HCT116 (cell line): ENCODE measurements around the gene AP3D1. TPM values are rescaled to one million over a fixed set of nuclear protein-coding genes. Genes with fewer than 3 reads are reported as not detected.

Experiments used
- ATAC-seq: fragments of 200-7000 bp; cut with Tn5 transposase; 2 replicates; pipeline ENCODE4 v1.9.1; 2020; ENCODE audit warnings: mild to moderate bottlenecking, moderate library complexity
- BruUV-seq: library from RNA; stranded (reverse); fragments of 400-500 nt; replicated peaks from 2 replicates; lab custom pipeline; 2021; lab: Mats Ljungman, UMichigan
- CTCF ChIA-PET: fragments of 300-600 bp; sonication (Branson Sonifier 250); formaldehyde crosslinking; loops from one replicate; lab custom pipeline; 2021; ENCODE audit warnings: antibody characterized with exemption; lab: Charles Lee
- POLR2A ChIA-PET: fragments of 300-600, 350-600 bp; sonication (Branson Sonifier 250); formaldehyde crosslinking; loops from one replicate; lab custom pipeline; 2021; ENCODE audit warnings: antibody characterized with exemption; lab: Charles Lee
- RAD21 ChIA-PET, 2 experiments: fragments of 300-600 bp; sonication (Branson Sonifier 250); formaldehyde crosslinking; loops; one replicate each; lab custom pipeline; 2023; ENCODE audit warnings: low total read pairs in 2 of 2; ENCODE audit not compliant: uncharacterized antibody in 2 of 2, unreplicated experiment in 2 of 2, low non-redundant PET in 1 of 2; lab: Charles Lee
- DNase-seq: peaks from one replicate; pipeline ENCODE4 v3.0.0-alpha.2; 2010; ENCODE audit warnings: low read depth, low spot score
- H2AFZ ChIP-seq: fragments of 200-600 bp; shearing (Covaris generic), sonication (generic); 2 replicates; pipeline ENCODE4 v1.6.1; 2017; ENCODE audit warnings: low read depth, mixed run types, mixed read lengths, antibody characterized with exemption, low read length; ENCODE audit not compliant: poor library complexity, severe bottlenecking
- H3K27ac ChIP-seq: 2 replicates; pipeline ENCODE4 v1.5.1; 2012; ENCODE audit warnings: low read depth, low read length
- H3K27me3 ChIP-seq: fragments of 200-600 bp; sonication (generic); 2 replicates; pipeline ENCODE4 v1.6.1; 2016; ENCODE audit warnings: mixed run types, low read length, mixed read lengths; ENCODE audit not compliant: insufficient read depth
- H3K36me3 ChIP-seq, 2 experiments: fragments of 200-500 bp in 1 of 2; fragments of 200-600 bp in 1 of 2; sonication (Bioruptor generic) in 1 of 2; sonication (generic) in 1 of 2; 2 replicates each; pipeline versions ENCODE4 v1.5.1 to v1.6.1; 2014 to 2016; ENCODE audit warnings: low read length in 2 of 2, inconsistent platforms in 1 of 2, mixed read lengths in 1 of 2, mixed run types in 1 of 2; ENCODE audit not compliant: insufficient read depth in 2 of 2, control insufficient read depth in 1 of 2
- H3K4me1 ChIP-seq, 2 experiments: fragments of 200-600 bp in 1 of 2; sonication (generic) in 1 of 2; 2 replicates each; pipeline versions ENCODE4 v1.5.1 to v1.6.1; 2012 to 2017; ENCODE audit warnings: low read length in 2 of 2, inconsistent platforms in 1 of 2, mild to moderate bottlenecking in 1 of 2, mixed read lengths in 1 of 2, mixed run types in 1 of 2, moderate library complexity in 1 of 2; ENCODE audit not compliant: insufficient read depth in 2 of 2, control insufficient read depth in 1 of 2
- H3K4me2 ChIP-seq: fragments of 200-600 bp; sonication (generic); 2 replicates; pipeline ENCODE4 v1.6.1; 2017; ENCODE audit warnings: mixed run types, low read length, mixed read lengths
- H3K4me3 ChIP-seq, 2 experiments: fragments of 200-600 bp in 1 of 2; sonication (generic) in 1 of 2; replicated peaks in 1 of 2; 2 replicates each; pipeline ENCODE4 v1.5.1; 2011 to 2016; ENCODE audit warnings: low read length in 2 of 2, control low read depth in 1 of 2, low read depth in 1 of 2, mild to moderate bottlenecking in 1 of 2, mixed read lengths in 1 of 2, mixed run types in 1 of 2
- H3K79me2 ChIP-seq: fragments of 200-600 bp; sonication (generic); 2 replicates; pipeline ENCODE4 v1.6.1; 2017; ENCODE audit warnings: mild to moderate bottlenecking, mixed run types, low read length, moderate library complexity, mixed read lengths; ENCODE audit not compliant: insufficient read depth
- H3K9ac ChIP-seq: fragments of 200-600 bp; sonication (generic); 2 replicates; pipeline ENCODE4 v1.6.1; 2016; ENCODE audit warnings: low read length, mixed read lengths
- H3K9me2 ChIP-seq: fragments of 200-600 bp; sonication (generic), shearing (Covaris generic); 2 replicates; pipeline ENCODE4 v1.6.1; 2017; ENCODE audit warnings: mixed run types, mild to moderate bottlenecking, moderate library complexity; ENCODE audit not compliant: insufficient read depth
- H3K9me3 ChIP-seq, 2 experiments: fragments of 200-500 bp in 1 of 2; fragments of 200-600 bp in 1 of 2; sonication (Bioruptor generic) in 1 of 2; sonication (generic) in 1 of 2; 2 replicates each; pipeline ENCODE4 v1.6.1; 2014 to 2017; ENCODE audit warnings: low read length in 2 of 2, mixed read lengths in 2 of 2, inconsistent platforms in 1 of 2, low read depth in 1 of 2, mild to moderate bottlenecking in 1 of 2, mixed run types in 1 of 2, moderate library complexity in 1 of 2; ENCODE audit not compliant: control insufficient read depth in 1 of 2, insufficient read depth in 1 of 2
- H4K20me1 ChIP-seq: fragments of 200-600 bp; sonication (generic), shearing (Covaris generic); 2 replicates; pipeline ENCODE4 v1.6.1; 2017; ENCODE audit warnings: mixed run types, mild to moderate bottlenecking, moderate library complexity; ENCODE audit not compliant: insufficient read depth
- CEBPB ChIP-seq: IDR thresholded peaks from 2 replicates; pipeline ENCODE4 v1.6.1; 2012; ENCODE audit warnings: low read depth
- EGR1 ChIP-seq: IDR thresholded peaks from 2 replicates; pipeline ENCODE4 v1.6.1; 2012; ENCODE audit warnings: low read depth
- ELF1 ChIP-seq: IDR thresholded peaks from 2 replicates; pipeline ENCODE4 v1.6.1; 2012; ENCODE audit warnings: low read depth, borderline replicate concordance
- EZH2 ChIP-seq: fragments of 200-600 bp; sonication (generic); IDR thresholded peaks from 2 replicates; pipeline ENCODE4 v1.6.1; 2017; ENCODE audit warnings: antibody characterized with exemption, mixed run types
- EZH2phosphoT487 ChIP-seq: fragments of 200-600 bp; IDR thresholded peaks from 2 replicates; pipeline ENCODE4 v1.6.1; 2018; ENCODE audit warnings: antibody characterized with exemption, borderline replicate concordance
- FOSL1 ChIP-seq: IDR thresholded peaks from 2 replicates; pipeline ENCODE4 v1.6.1; 2012; ENCODE audit warnings: low read depth
- POLR2A ChIP-seq: IDR thresholded peaks from 2 replicates; pipeline ENCODE4 v1.7.0; 2011; ENCODE audit warnings: borderline replicate concordance; ENCODE audit not compliant: insufficient read depth, insufficient read length; ENCODE audit errors: extremely low read depth
- RAD21 ChIP-seq: IDR thresholded peaks from 2 replicates; pipeline ENCODE4 v1.6.1; 2012; ENCODE audit warnings: low read depth, mild to moderate bottlenecking
- SIN3A ChIP-seq: IDR thresholded peaks from 2 replicates; pipeline ENCODE4 v1.6.1; 2012; ENCODE audit warnings: low read depth
- SP1 ChIP-seq: IDR thresholded peaks from 2 replicates; pipeline ENCODE4 v1.6.1; 2012; ENCODE audit warnings: low read depth
- ZBTB33 ChIP-seq: IDR thresholded peaks from 2 replicates; pipeline ENCODE4 v1.6.1; 2011; ENCODE audit warnings: mild to moderate bottlenecking, low read length, moderate library complexity; ENCODE audit not compliant: insufficient replicate concordance; ENCODE audit errors: extremely low read depth
- ZFX ChIP-seq: fragments of 450-650 bp; IDR thresholded peaks from 2 replicates; pipeline ENCODE4 v1.6.1; 2017
- ZNF274 ChIP-seq: fragments of 200-500 bp; sonication (Bioruptor generic); IDR thresholded peaks from 2 replicates; pipeline ENCODE4 v1.6.1; 2014; ENCODE audit warnings: mild to moderate bottlenecking, low read depth, low read length, inconsistent platforms
- intact Hi-C: fragments of 100-400 bp; cut with micrococcal nuclease; formaldehyde crosslinking; loops from 2 replicates; pipeline ENCODE4 v1.10.0; 2022
- total RNA-seq: library from RNA; stranded (reverse); gene quantifications from one replicate; pipeline ENCODE4 v1.2.1, GENCODE V29; 2021; ENCODE audit not compliant: unreplicated experiment
- TF ChIP-seq, protein P1 (sequence below): IDR thresholded peaks from 2 replicates; pipeline ENCODE4 v1.6.1; 2012
- TF ChIP-seq, protein P2 (sequence below), 3 experiments: fragments of 200-600 bp in 1 of 3; sonication (generic) in 1 of 3; IDR thresholded peaks in 2 of 3; conservative IDR thresholded peaks in 1 of 3; 2 replicates each; pipeline ENCODE4 v1.5.1; 2012 to 2017; ENCODE audit warnings: low read depth in 2 of 3, low read length in 2 of 3, antibody characterized with exemption in 1 of 3, borderline replicate concordance in 1 of 3, control low read depth in 1 of 3, mild to moderate bottlenecking in 1 of 3, mixed read lengths in 1 of 3, mixed run types in 1 of 3, moderate library complexity in 1 of 3; ENCODE audit not compliant: insufficient read depth in 1 of 3
- TF ChIP-seq, protein P3 (sequence below): IDR thresholded peaks from 2 replicates; pipeline ENCODE4 v1.6.1; 2012

AP3D1 gene
- total RNA-seq, 1 experiment from 2014 or later: 137 TPM

GRCh38 chr19:2064395-2064787 is 87.0 kb downstream of the AP3D1 start:
- CTCF ChIA-PET: no interaction called here
- Histone ChIP-seq H3K9ac (peak overlapping the region; percentile 33; the same call in 1 of the 2 replicates), H3K27ac (peak overlapping the region; percentile 41; the same call in 1 of the 2 replicates)

More at GRCh38 chr19:2064395-2064787, 87.0 kb downstream of the AP3D1 start:
- H3K27me3 ChIP-seq: no peaks in the 10 kb centered on the region
- TF ChIP-seq RAD21: no peak
- TF ChIP-seq POLR2A: no peak
- TF ChIP-seq, protein P1, sequence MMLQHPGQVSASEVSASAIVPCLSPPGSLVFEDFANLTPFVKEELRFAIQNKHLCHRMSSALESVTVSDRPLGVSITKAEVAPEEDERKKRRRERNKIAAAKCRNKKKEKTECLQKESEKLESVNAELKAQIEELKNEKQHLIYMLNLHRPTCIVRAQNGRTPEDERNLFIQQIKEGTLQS: no peak
- no peak for TF ChIP-seq EZH2phosphoT487
- no peak for TF ChIP-seq ELF1
- TF ChIP-seq FOSL1: no peak
- TF ChIP-seq ZNF274: no peak
- no peak for TF ChIP-seq ZBTB33
- TF ChIP-seq CEBPB: no peak
- no peak for TF ChIP-seq EZH2
- TF ChIP-seq, protein P2, sequence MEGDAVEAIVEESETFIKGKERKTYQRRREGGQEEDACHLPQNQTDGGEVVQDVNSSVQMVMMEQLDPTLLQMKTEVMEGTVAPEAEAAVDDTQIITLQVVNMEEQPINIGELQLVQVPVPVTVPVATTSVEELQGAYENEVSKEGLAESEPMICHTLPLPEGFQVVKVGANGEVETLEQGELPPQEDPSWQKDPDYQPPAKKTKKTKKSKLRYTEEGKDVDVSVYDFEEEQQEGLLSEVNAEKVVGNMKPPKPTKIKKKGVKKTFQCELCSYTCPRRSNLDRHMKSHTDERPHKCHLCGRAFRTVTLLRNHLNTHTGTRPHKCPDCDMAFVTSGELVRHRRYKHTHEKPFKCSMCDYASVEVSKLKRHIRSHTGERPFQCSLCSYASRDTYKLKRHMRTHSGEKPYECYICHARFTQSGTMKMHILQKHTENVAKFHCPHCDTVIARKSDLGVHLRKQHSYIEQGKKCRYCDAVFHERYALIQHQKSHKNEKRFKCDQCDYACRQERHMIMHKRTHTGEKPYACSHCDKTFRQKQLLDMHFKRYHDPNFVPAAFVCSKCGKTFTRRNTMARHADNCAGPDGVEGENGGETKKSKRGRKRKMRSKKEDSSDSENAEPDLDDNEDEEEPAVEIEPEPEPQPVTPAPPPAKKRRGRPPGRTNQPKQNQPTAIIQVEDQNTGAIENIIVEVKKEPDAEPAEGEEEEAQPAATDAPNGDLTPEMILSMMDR (IDR thresholded peaks at IDR 0.05 in 2 of 3, conservative IDR thresholded peaks at IDR 0.05 in 1 of 3; ENCODE audit: borderline replicate concordance in 1 of 3, insufficient read depth in 1 of 3, low read depth in 2 of 3, low read length in 2 of 3): no peak
- no peak for TF ChIP-seq EGR1
- TF ChIP-seq SP1: no peak
- TF ChIP-seq, protein P3, sequence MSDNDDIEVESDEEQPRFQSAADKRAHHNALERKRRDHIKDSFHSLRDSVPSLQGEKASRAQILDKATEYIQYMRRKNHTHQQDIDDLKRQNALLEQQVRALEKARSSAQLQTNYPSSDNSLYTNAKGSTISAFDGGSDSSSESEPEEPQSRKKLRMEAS: no peak
- TF ChIP-seq SIN3A: no peak
- TF ChIP-seq ZFX: no peak
- H4K20me1 ChIP-seq: no peaks in the 10 kb centered on the region
- no TSS peak for BruUV-seq
- no peaks in the 10 kb centered on the region for H3K9me2 ChIP-seq
- no peak overlapping the region for H3K4me3 ChIP-seq
- intact Hi-C loops: loop anchor here (10.0 kb wide), 1 partner anchor 130 kb away; no protein-coding TSS in a partner anchor
- ATAC-seq (no peak), DNase-seq (no peak)
- POLR2A ChIA-PET: no interaction called here
- peak overlapping the region; percentile 8; the same call in 1 of the 2 replicates for H3K4me2 ChIP-seq
- no peaks in the 10 kb centered on the region for H3K36me3 ChIP-seq
- no peak overlapping the region for H2AFZ ChIP-seq
- RAD21 ChIA-PET: no interaction called here
- no peaks in the 10 kb centered on the region for H3K79me2 ChIP-seq
- peaks cover 33 to 52% of the 10 kb centered on the region in 2 experiments for H3K4me1 ChIP-seq
- no peaks in the 10 kb centered on the region for H3K9me3 ChIP-seq
